GM19463 (cell line): Measurements from ENCODE around the gene RANBP3.
"Not testable (repeated sequence)": the region's sequence is repeated elsewhere in the genome, so short reads cannot be mapped to it uniquely, and the experiment has no call there.

Source experiments
- ATAC-seq: cut with Tn5 transposase; IDR thresholded peaks from one replicate; pipeline ENCODE4 v1.9.1; 2021; ENCODE audit warnings: mild to moderate bottlenecking, moderate library complexity; ENCODE audit not compliant: unreplicated experiment

RANBP3 gene

DNA sequence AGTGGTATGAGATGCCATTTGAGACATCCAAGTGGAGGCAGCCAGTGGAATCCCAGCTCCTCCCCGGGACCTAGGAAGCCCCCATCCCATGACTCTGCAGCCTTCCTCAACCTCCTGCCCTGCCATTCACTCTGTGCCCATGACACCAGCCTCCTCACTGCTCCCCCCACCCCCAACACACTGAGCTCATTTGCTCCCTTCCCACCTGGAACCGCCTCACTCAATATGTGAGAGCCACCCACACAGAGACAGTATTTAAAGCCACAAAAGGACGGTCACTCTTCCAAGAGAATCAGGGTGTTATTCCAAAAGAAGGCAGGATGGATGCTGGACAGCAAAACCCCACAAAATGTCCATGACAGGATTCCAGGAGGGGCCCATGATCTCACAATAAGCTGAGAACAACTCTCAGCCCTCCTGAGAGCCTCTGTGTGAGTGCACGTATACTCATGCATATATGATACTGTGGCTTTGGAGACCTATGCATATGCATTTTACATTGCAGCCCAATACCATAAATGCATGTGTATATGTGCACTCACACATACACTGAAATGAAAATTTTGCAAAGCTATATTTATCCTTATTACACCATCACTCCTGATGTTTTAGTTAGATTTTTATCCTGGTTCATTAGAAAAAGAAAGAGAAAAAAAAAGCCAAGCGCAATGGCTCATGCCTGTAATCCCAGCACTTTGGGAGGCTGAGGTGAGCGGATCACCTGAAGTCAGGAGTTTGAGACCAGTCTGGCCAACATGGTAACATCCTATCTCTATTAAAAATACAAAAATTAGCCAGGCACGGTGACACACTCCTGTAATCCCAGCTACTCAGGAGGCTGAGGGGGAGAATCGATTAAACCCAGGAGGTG is 10.8 kb upstream of the RANBP3 start:
- no peak for ATAC-seq

DNA sequence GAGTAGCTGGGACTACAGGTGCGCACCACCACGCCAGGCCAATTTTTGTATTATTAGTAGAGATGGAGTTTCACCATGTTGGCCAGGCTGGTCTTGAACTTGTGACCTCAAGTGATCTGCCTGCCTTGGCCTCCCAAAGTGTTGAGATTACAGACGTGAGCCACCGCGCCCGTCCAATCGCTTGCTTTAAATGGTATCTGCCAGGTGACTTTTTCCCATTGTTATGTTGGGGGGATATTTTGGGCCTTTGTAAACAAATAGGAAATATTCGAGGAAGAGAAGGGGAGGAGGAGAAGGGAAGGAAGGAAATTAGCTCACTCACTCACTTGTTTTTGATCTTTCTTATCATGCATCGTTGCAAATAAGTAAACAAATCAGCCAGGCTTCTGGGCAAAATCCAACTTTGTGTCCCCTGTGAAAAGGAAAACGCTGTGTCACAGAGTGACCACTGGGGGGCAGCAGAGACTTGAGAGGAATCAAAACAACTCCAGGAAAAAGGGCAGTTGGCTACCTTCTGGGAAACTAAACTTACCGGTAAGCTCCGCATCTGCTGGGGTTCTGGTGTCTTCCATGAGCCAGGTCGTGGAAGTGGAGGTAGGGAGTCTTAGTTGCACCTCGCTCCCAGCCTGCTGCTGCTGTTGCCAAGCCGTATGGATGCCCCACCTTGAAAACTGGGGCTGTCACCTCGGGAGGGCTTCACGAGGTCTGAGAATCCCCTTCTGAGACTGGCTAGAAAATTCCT is 9.3 kb upstream of the RANBP3 start:
- no peak for ATAC-seq

DNA sequence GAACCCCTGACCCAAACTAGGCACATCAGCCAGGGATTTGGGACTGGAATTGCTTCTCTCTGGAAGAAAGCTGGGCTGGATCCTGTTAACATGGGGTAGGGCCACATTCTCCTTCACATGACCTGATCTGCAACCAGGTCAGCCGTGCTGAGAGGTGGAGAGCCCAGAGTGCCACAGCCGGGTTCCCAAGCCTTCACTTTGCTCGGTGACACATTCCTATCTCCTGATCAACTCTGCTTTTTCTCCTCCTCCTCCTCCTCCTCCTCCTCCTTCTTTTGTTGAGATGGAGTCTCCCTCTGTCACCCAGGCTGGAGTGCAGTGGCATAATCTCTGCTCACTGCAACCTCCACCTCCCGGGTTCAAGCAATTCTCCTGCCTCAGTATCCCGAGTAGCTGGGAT is 7.9 kb upstream of the RANBP3 start:
- not testable (repeated sequence) for ATAC-seq

GRCh38 chr19:5985098-5985783 is 7.3 kb upstream of the RANBP3 start:
- ATAC-seq, result no peak

DNA sequence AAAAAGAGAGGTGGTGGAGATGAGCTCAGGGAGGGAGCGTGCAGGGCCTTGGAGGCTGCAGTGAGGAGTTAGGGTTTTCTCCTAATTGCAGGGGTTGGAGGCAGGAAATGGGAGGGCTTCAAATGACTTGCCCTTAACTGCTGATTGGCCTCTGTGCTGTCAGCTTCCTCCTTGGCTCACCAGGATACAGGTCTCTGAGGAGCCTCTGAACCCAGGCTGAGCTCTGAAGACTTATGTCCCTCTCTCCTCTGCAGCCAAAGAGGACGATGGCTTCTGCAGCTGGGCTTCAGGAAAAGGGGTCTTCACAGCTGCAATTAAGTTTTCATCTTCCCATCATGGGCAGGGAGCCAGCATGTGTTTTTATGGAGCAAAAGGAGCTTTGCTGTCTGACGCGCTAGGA is 6.7 kb upstream of the RANBP3 start:
- no peak for ATAC-seq

GRCh38 chr19:5983367-5983955 is 5.5 kb upstream of the RANBP3 start:
- ATAC-seq, result no peak

GRCh38 chr19:5978606-5979552 is 939 bp upstream of the RANBP3 start:
- ATAC-seq, result no peak

- no peak for ATAC-seq
Measured at GRCh38 chr19:5977222-5977784, 637 bp downstream of the RANBP3 start.

- ATAC-seq, result no peak
Measured at GRCh38 chr19:5976768-5977167, 1.2 kb downstream of the RANBP3 start.

GRCh38 chr19:5975388-5975728 is 2.6 kb downstream of the RANBP3 start:
- no peak for ATAC-seq

DNA sequence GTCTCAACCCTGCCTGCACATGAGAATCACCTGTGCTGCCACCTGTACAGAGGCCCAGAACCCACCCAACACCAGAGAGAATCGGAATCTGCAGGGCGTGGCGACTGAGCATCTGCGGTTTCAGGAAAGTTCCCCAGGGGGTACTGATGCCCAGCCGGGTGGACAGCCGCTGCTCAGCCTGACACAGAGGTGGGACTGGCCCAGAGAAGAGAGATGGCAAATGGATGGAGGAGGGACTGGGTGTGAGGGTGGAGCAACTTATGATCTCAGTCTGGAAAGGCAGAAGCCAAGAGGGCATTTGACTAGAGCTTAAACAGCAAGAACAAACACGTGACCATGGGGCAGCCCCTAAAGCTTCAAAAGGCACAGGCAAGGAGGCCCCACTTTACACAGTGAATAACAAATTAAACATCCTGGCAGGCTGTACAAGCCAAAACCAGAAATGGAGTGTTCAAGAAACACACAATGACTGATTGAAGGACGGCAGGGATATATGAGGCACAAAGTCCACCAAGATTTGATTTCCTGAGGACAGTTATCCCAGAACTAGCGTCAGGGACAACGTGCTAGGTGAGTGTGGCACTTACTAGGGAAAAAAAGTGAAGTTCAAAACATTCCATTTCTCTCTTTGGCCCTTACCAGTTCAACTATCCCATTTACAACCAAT is 3.1 kb downstream of the RANBP3 start:
- no peak for ATAC-seq

- ATAC-seq, result no peak
Measured at GRCh38 chr19:5973867-5974635, 3.9 kb downstream of the RANBP3 start.

DNA sequence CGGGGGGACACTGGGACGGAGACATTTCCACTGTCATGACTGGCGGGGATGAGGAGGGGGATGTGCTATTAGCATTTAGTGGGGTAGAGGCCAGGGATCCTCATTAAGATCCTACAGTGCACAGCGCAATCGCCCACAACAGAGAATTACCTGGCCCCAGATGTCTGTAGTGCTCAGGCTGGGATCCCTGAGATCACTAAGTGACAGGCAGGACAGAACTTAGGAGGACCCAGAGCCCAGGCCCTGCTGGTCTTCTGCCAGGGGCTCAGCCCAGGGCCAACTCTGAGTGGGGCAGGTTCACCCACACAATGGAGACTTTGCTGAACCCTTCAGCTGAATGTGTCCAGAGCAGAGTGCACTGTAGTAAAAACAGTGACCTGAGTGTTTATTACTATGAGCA is 4.6 kb downstream of the RANBP3 start:
- no peak for ATAC-seq

DNA sequence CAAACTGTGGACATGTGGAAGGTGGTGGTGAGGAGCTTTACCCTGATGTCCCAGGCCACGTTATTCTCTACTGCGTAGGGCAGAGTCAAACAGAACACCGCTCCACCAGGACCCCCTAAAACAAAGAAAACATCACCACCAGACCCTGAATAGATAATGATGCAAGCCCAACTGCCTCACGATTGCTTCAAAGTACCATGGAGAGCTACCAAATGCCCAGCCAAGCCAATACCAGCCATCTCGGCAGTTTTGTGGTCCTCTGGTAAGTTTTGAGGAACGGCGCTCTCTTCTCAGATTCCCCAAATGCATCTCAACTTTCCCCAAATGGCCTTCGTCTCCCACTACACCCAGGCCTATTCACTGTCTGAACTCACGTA is 5.6 kb downstream of the RANBP3 start:
- ATAC-seq, result no peak

GRCh38 chr19:5971714-5972354 is 6.1 kb downstream of the RANBP3 start:
- no peak for ATAC-seq

GRCh38 chr19:5969476-5969875 is 8.5 kb downstream of the RANBP3 start:
- no peak for ATAC-seq

- ATAC-seq, result no peak
Measured at GRCh38 chr19:5968431-5969373, 9.2 kb downstream of the RANBP3 start.
